Kidney tubule cell (primary cell): Measurements from ENCODE around the gene CELF5.
A peak's percentile ranks its signal among the peaks of the same experiment; 100 is the strongest.

ENCODE experiments used
- DNase-seq: peaks from one replicate; pipeline ENCODE4 v3.0.0-alpha.2; 2018; ENCODE audit warnings: low spot score

The CELF5 gene

GRCh38 chr19:3243819-3244700, 19.6 kb downstream of the CELF5 start:
- DNase-seq: peak; percentile 25

- no peak for DNase-seq
Measured at GRCh38 chr19:3245050-3245449, 20.6 kb downstream of the CELF5 start.

- no peak for DNase-seq
Measured at GRCh38 chr19:3248728-3249326, 24.4 kb downstream of the CELF5 start.

GRCh38 chr19:3249408-3249807, 24.9 kb downstream of the CELF5 start:
- no peak for DNase-seq

GRCh38 chr19:3250675-3251074, 26.2 kb downstream of the CELF5 start:
- no peak for DNase-seq

- no peak for DNase-seq
Measured at GRCh38 chr19:3251229-3251628, 26.8 kb downstream of the CELF5 start.

GRCh38 chr19:3252650-3253049, 28.2 kb downstream of the CELF5 start:
- no peak for DNase-seq

- DNase-seq: no peak
Measured at GRCh38 chr19:3253270-3253669, 28.8 kb downstream of the CELF5 start.

GRCh38 chr19:3254520-3254919, 30.1 kb downstream of the CELF5 start:
- no peak for DNase-seq

- no peak for DNase-seq
Measured at GRCh38 chr19:3257071-3257470, 32.6 kb downstream of the CELF5 start.

- no peak for DNase-seq
Measured at GRCh38 chr19:3262362-3262761, 37.9 kb downstream of the CELF5 start.

GRCh38 chr19:3263866-3264265, 39.4 kb downstream of the CELF5 start:
- peak; percentile 23 for DNase-seq

GRCh38 chr19:3265432-3265831, 41.0 kb downstream of the CELF5 start:
- DNase-seq: no peak

- no peak for DNase-seq
Measured at GRCh38 chr19:3266092-3266693, 41.7 kb downstream of the CELF5 start.

- DNase-seq: no peak
Measured at GRCh38 chr19:3266792-3267514, 42.5 kb downstream of the CELF5 start.

GRCh38 chr19:3268326-3268725, 43.9 kb downstream of the CELF5 start:
- no peak for DNase-seq

- DNase-seq: no peak
Measured at GRCh38 chr19:3268763-3269162, 44.3 kb downstream of the CELF5 start.

GRCh38 chr19:3269916-3270671, 45.6 kb downstream of the CELF5 start:
- no peak for DNase-seq

- DNase-seq: peak; percentile 67
Measured at GRCh38 chr19:3270902-3271301, 46.4 kb downstream of the CELF5 start.

- no peak for DNase-seq
Measured at GRCh38 chr19:3272401-3272931, 48.0 kb downstream of the CELF5 start.

- no peak for DNase-seq
Measured at GRCh38 chr19:3272952-3273351, 48.5 kb downstream of the CELF5 start.
